HG02852 (cell line): ENCODE measurements around the gene RAPGEF2.
"Not testable (repeated sequence)": the region's sequence is repeated elsewhere in the genome, so short reads cannot be mapped to it uniquely, and the experiment has no call there.

ENCODE experiments used
- ATAC-seq: cut with Tn5 transposase; IDR thresholded peaks from one replicate; pipeline ENCODE4 v1.9.1; 2021; ENCODE audit warnings: mild to moderate bottlenecking, moderate library complexity; ENCODE audit not compliant: unreplicated experiment

RAPGEF2 gene

GRCh38 chr4:159097144-159097543 lies 5.7 kb upstream of the RAPGEF2 start:
- no peak for ATAC-seq

- no peak for ATAC-seq
Measured at GRCh38 chr4:159097785-159098184, 5.1 kb upstream of the RAPGEF2 start.

GRCh38 chr4:159098482-159099127 lies 4.3 kb upstream of the RAPGEF2 start:
- ATAC-seq: no peak

GRCh38 chr4:159101988-159102621 lies 774 bp upstream of the RAPGEF2 start:
- no peak for ATAC-seq

GRCh38 chr4:159103384-159103990 lies 608 bp downstream of the RAPGEF2 start:
- peak; percentile 25 for ATAC-seq

GRCh38 chr4:159104694-159105414 lies 2.0 kb downstream of the RAPGEF2 start:
- no peak for ATAC-seq

- ATAC-seq: no peak
Measured at GRCh38 chr4:159105761-159106243, 2.9 kb downstream of the RAPGEF2 start.

GRCh38 chr4:159106636-159107035 lies 3.8 kb downstream of the RAPGEF2 start:
- no peak for ATAC-seq

GRCh38 chr4:159107203-159107925 lies 4.5 kb downstream of the RAPGEF2 start:
- no peak for ATAC-seq

- ATAC-seq: no peak
Measured at GRCh38 chr4:159108124-159108523, 5.2 kb downstream of the RAPGEF2 start.

GRCh38 chr4:159110961-159111360 lies 8.1 kb downstream of the RAPGEF2 start:
- no peak for ATAC-seq

GRCh38 chr4:159111416-159111815 lies 8.5 kb downstream of the RAPGEF2 start:
- ATAC-seq: no peak

- not testable (repeated sequence) for ATAC-seq
Measured at GRCh38 chr4:159113366-159113765, 10.5 kb downstream of the RAPGEF2 start.

- ATAC-seq: not testable (repeated sequence)
Measured at GRCh38 chr4:159116098-159116497, 13.2 kb downstream of the RAPGEF2 start.

- ATAC-seq: not testable (repeated sequence)
Measured at GRCh38 chr4:159116693-159117092, 13.8 kb downstream of the RAPGEF2 start.

- ATAC-seq: no peak
Measured at GRCh38 chr4:159117564-159117963, 14.7 kb downstream of the RAPGEF2 start.

- ATAC-seq: no peak
Measured at GRCh38 chr4:159117968-159118367, 15.1 kb downstream of the RAPGEF2 start.

- no peak for ATAC-seq
Measured at GRCh38 chr4:159121371-159121770, 18.5 kb downstream of the RAPGEF2 start.

GRCh38 chr4:159126716-159127115 lies 23.8 kb downstream of the RAPGEF2 start:
- no peak for ATAC-seq

- no peak for ATAC-seq
Measured at GRCh38 chr4:159127745-159128518, 25.1 kb downstream of the RAPGEF2 start.
